GM12873 (cell line): Measurements from ENCODE around the gene NPHP4.

Experiments used
- TF ChIP-seq, protein P1 (sequence below): IDR thresholded peaks from 2 replicates; pipeline ENCODE4 v1.5.1; 2012; ENCODE audit warnings: low read depth, mild to moderate bottlenecking, moderate library complexity, low read length, control low read depth; ENCODE audit not compliant: insufficient read depth; ENCODE audit errors: missing control alignments

Gene NPHP4

DNA sequence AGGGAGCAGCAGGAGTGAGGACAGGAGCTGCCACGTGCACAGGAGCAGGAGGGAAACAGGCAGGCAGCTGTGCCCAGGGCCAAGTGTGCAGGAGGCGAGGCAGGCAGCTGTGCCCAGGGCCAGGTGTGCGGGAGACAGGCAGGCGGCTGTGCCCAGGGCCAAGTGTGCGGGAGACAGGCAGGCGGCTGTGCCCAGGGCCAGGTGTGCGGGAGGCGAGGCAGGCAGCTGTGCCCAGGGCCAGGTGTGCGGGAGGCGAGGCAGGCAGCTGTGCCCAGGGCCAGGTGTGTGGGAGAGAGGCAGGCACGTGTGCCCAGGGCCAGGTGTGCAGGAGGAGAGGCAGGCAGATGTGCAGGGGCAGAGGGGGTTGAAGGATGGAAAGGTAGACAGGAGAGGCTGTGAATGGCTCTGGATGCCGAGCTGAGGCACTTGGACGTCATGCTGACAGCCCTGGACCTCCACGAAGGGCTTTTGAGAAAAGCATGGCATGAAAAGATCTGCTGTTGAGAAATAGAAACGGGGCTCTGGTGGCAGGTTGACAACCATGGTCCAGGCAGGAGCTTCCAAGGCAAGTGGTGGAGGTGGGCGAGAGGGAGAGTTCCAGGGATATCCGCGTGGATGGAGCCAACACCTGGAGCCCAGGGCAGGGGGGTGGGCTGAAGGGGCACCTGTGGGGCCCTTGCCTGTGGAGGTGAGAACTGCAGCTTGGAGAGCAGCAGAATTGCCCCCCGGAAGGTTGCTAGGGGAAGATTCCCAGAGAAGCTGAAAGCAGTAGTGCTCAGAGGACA lies 19.1 kb upstream of the NPHP4 start:
- TF ChIP-seq, protein P1, sequence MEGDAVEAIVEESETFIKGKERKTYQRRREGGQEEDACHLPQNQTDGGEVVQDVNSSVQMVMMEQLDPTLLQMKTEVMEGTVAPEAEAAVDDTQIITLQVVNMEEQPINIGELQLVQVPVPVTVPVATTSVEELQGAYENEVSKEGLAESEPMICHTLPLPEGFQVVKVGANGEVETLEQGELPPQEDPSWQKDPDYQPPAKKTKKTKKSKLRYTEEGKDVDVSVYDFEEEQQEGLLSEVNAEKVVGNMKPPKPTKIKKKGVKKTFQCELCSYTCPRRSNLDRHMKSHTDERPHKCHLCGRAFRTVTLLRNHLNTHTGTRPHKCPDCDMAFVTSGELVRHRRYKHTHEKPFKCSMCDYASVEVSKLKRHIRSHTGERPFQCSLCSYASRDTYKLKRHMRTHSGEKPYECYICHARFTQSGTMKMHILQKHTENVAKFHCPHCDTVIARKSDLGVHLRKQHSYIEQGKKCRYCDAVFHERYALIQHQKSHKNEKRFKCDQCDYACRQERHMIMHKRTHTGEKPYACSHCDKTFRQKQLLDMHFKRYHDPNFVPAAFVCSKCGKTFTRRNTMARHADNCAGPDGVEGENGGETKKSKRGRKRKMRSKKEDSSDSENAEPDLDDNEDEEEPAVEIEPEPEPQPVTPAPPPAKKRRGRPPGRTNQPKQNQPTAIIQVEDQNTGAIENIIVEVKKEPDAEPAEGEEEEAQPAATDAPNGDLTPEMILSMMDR = no peak

DNA sequence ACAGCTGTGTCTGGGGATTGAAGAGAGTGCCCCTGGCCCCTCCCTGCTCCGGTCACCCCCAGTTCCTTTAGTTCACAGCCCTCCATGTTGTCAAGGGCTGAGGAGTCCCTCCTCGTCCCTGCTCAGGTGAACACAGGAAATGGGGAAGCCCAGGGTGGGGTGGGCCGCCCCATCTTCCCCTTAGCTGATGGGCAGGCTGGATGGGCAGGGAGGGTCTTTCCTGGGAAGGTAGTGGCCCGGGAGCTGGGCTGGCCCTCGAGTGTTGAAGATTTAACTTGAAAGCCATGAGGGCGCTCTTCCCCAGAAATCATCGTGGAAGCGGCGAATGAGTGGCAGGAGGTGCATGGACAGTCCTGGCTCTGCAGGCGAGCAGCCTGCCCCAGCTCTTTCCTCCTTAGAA lies 18.3 kb upstream of the NPHP4 start:
- TF ChIP-seq, protein P1 = no peak

DNA sequence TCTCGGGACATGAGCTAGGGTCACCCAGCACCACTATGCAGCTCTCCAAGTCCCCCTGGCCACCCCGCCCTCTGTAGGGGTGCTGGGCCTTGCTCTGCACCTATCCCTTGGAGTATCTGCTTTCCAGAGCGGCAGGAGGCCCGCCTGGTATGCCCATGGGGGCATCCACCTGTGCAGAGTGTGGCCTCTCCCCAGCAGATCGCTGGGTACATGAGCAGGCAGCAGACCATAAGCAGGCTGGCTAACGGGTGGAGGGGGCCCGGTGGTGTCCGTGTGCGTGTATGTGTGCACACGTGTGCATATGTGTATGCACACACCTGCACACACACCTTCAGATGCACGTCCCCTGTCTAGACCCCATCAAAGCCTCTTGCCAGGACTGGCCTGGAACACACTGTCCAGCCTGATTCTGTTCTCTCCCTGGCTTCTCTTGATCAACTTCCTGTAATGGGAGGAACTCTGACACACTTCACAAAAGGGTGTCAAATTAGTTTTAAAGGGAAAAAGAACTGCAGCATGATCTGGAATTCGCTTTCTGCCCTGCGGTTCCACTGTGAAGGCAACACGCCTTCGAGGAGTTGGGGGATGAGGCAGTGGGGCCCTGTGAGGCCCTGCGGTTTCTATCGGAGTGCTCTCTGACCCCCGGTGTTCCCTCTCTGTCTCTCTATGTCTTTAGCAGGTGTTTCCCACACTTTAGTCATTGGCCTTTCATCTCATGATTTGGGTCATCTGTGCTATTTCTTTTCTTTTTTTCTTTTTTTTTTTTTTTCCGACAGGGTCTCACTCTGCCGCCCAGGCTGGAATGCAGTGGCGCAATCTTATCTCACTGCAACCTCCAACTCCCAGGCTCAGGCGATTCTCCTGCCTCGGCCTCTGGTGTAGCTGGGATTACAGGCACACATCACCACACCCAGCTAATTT lies 17.2 kb upstream of the NPHP4 start:
- TF ChIP-seq, protein P1 = no peak

DNA sequence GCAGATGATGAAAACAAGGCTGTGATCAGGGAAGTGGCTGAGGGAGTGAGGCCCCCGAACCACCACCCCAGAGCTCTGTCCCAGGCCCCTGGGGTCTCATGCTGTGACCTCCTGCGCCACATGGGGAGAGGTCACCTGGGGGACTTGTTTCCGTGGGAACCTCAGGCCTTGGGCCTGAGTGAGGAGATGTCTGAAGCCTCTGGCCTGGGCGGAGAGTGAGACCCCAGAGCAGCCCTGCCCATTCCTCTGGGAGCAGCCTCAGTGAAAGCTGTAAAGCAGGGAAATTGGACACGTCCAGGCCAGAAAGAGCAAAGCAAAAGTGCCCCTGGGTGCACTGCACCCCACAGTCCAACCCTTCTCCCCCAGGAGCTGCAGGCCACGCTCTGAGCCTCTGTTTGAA lies 16.5 kb upstream of the NPHP4 start:
- TF ChIP-seq, protein P1 = no peak

DNA sequence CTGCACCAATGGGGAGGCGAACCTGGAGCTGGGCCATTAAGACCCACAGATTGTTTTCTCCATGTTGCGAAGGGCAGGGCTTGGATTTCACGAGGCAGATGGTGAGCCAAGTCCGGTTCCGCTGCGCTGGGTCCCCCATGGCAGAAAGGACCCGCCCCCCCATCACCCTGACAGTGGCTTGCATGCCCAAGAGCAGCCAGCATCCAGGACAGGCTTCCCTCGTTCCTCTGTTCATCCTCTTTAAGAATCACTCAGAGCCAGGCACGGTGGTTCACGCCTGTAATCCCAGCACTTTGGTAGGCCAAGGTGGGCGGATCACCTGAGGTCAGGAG lies 15.8 kb upstream of the NPHP4 start:
- TF ChIP-seq, protein P1 = no peak

DNA sequence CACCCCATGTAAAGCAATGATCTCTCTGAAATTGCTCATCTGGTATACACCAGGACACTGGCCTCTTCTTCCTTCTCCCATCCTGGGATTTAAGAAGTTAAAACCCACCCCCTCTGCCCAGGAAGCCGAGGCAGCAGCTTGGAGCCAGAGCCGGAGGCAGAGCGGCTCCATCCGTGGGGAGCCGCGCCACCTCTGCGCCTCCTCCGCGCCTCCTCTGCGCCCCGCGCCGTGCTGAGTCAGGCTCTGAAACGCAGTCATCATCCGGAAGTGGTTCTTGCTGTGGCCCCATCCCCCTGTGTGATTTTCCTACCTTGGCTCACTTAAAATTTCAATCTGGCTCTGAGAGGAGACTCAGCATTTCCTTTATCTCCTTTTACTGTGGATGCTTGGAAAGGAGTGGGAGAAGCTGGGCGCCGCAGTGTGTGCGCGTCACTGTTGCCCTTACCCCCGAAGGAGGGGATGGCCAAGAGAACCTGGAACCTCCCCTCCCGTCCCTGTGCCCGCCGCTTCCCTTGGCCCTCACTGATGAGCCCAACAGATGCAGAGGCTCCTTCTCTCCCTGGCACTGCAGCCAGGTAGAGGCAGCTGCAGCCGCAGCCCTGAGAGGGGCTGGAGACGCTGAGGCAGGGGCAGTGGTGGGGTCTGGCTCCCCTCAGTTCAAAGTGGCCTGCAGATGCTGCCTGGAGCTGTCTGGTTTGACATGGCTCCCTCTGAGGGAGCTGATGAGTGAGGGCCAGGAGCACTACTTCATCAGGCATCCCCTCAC lies 15.3 kb upstream of the NPHP4 start:
- TF ChIP-seq, protein P1 = no peak

DNA sequence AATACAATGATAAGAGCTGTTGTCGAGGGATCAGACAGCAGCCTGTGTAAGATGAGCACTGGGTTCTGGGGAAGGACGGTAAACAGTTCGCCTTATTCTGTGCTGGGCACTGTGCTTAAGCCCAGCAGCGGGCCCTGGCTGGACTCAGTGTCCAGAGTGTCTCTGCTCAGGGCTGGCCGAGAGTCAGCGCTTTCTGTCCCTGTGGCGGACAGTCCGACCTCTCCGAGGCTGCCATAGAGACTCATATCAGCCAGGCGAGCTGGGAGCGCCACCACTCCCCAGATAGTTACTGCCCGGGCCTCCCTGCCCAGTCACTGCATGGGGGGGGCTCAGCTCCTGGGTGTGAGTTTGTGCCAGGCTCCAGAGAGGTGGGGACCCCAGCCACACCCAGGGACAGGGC lies 14.7 kb upstream of the NPHP4 start:
- TF ChIP-seq, protein P1 = no peak
